BE2C (cell line): ENCODE data around the gene LRP1.
A peak's percentile ranks its signal among the peaks of the same experiment; 100 is the strongest.

Experiments
- DNase-seq: peaks from one replicate; pipeline ENCODE4 v3.0.0-alpha.2; 2020
- H3K27me3 ChIP-seq: fragments of 250-450 bp; sonication (Bioruptor Pico); 2 replicates; pipeline ENCODE4 v1.5.1; 2020; ENCODE audit warnings: mild to moderate bottlenecking
- H3K36me3 ChIP-seq: fragments of 250-450 bp; sonication (Bioruptor Pico); 2 replicates; pipeline ENCODE4 v1.5.1; 2020; ENCODE audit warnings: mild to moderate bottlenecking
- H3K4me1 ChIP-seq: fragments of 250-450 bp; sonication (Bioruptor Pico); 2 replicates; pipeline ENCODE4 v1.5.1; 2020
- H3K4me3 ChIP-seq: 2 replicates; pipeline ENCODE4 v1.5.1; 2011; ENCODE audit warnings: low read depth, low read length
- H3K9me3 ChIP-seq: fragments of 250-450 bp; sonication (Bioruptor Pico); 2 replicates; pipeline ENCODE4 v1.5.1; 2020
- CTCF ChIP-seq: IDR thresholded peaks from 2 replicates; pipeline ENCODE4 v1.5.1; 2012; ENCODE audit warnings: mild to moderate bottlenecking, low read depth, low read length

LRP1 gene

GRCh38 chr12:57086493-57087009 is 41.7 kb upstream of the LRP1 start:
- H3K36me3 ChIP-seq: no peaks in the 10 kb centered on the region
- H3K27me3 ChIP-seq: no peaks in the 10 kb centered on the region
- TF ChIP-seq CTCF: peak; percentile 43
- H3K4me1 ChIP-seq: peaks cover 14% of the 10 kb centered on the region
- H3K4me3 ChIP-seq: peak overlapping the region; percentile 90
- no peaks in the 10 kb centered on the region for H3K9me3 ChIP-seq
- DNase-seq: peak; percentile 74

GRCh38 chr12:57087010-57087690 is 41.1 kb upstream of the LRP1 start:
- DNase-seq: peak; percentile 70

GRCh38 chr12:57087691-57088353 is 40.5 kb upstream of the LRP1 start:
- Histone ChIP-seq H3K27me3 (no peaks in the 10 kb centered on the region), H3K36me3 (peaks cover 11% of the 10 kb centered on the region), H3K9me3 (no peaks in the 10 kb centered on the region), H3K4me3 (peak overlapping the region; percentile 90), H3K4me1 (peaks cover 14% of the 10 kb centered on the region)
- DNase-seq: peak; percentile 72
- 0 out of 2 replicates have a peak, but pooled peaks have one; percentile 3 for TF ChIP-seq CTCF

More at GRCh38 chr12:57087010-57087690, 41.1 kb upstream of the LRP1 start:
- no peaks in the 10 kb centered on the region for H3K27me3 ChIP-seq
- peaks cover 14% of the 10 kb centered on the region for H3K4me1 ChIP-seq
- no peaks in the 10 kb centered on the region for H3K9me3 ChIP-seq
- TF ChIP-seq CTCF: no peak
- peaks cover 5% of the 10 kb centered on the region; the same call in 1 of the 2 replicates for H3K36me3 ChIP-seq
- peak overlapping the region; percentile 90 for H3K4me3 ChIP-seq

GRCh38 chr12:57088354-57089270 is 39.7 kb upstream of the LRP1 start, which contains the start of gene NAB2:
Gene NAB2, plus strand, starts transcription at chr12:57089114. Its CDS starts 158 bp downstream, at chr12:57089272.
- H3K4me3 ChIP-seq: peak within 1 kb of the TSS; percentile 90
- peaks cover 16% of the 10 kb centered on the region for H3K36me3 ChIP-seq
- no peaks in the 10 kb centered on the region for H3K27me3 ChIP-seq
- peak; percentile 98 for DNase-seq
- no peaks in the 10 kb centered on the region for H3K9me3 ChIP-seq
- peaks cover 18% of the 10 kb centered on the region for H3K4me1 ChIP-seq
- TF ChIP-seq CTCF: no peak

- no peak for TF ChIP-seq CTCF
- peaks cover 20% of the 10 kb centered on the region for H3K4me1 ChIP-seq
- DNase-seq: peak; percentile 70
- no peaks in the 10 kb centered on the region for H3K9me3 ChIP-seq
- peak overlapping the region; percentile 75 for H3K4me3 ChIP-seq
- H3K36me3 ChIP-seq: peaks cover 20% of the 10 kb centered on the region
- H3K27me3 ChIP-seq: no peaks in the 10 kb centered on the region
Observed at GRCh38 chr12:57089271-57090245, 38.7 kb upstream of the LRP1 start.
